Fibroblast of peridontal ligament (primary cell): ENCODE results near the gene FAM174B.

Source experiments
- DNase-seq: peaks from one replicate; pipeline ENCODE4 v3.0.0-alpha.2; 2010; ENCODE audit errors: extremely low read depth

FAM174B gene

DNA sequence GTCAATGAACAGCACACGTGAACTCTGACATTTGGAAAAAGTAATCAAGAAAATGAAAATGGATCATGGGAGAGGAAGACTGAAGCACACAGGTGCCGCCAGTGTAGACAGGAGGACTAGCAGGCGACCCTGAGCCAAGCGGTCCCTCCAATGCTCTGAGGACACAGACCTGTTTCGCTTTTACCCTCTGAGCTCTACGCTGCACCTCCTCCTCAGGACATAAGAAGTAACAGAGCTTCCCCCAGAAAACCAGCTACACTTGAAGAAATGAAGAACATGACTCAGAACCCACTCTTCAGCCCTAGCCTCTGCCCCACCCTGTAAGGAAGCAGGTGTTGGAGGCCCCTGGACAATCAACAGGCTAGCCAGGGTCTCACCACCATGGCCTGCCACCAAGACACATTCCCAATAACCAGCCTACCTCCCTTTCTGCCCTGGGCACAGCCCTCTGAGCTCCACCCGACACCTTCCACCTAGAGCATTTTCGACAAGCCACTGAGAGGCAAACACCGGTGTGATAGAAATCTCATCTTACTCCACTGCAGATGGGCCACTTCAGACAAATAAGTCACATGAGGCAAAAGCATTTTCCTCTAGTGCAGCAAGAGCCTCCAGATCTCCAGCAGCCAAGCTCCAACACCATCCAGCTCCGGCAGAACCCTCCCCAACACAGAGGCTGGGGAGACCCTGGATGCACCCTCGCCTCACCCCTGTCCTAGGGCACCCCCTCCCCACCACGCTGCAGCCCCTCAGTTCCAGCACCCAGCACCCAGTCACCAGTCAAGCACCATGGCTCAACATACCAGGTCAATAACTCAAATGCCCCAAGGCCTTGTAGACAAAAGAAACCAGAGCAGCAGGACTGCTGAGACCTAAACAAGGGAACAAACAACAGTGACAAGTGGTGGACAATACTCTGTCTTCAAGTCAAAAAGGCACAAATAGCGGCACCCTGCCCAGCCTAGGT, 11.4 kb downstream of the FAM174B start:
- DNase-seq, result no peak

DNA sequence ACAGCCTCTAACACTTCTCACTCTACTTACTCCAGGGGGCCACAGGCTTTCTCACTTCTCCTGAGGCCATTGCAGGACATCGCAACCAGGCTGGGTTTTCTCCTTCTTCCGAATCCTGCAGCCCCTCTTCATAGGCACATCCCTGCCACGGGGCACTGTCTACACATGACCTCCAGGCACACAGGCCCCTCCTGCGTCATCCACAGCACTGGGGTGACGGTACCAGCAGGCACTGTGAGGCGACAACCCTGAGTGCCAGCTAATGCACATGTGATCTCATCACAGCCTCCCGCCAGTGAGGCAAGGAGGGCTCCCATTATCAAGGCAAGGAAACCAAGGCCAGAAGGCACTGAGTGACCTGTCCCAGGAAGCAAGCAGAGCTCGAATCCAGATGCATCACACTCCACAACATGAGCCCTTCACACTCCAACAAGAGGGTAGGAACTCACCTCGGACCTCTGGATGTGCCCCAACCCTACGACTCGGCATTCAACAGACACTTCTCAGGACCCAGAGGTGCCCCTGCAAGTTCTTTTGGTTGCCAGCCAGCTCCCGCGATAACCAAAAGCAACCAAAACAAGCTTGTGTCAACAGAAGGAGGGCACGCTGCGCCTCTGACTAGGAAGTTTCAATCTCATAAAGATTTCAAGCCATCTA, 16.7 kb downstream of the FAM174B start:
- DNase-seq, result no peak

DNA sequence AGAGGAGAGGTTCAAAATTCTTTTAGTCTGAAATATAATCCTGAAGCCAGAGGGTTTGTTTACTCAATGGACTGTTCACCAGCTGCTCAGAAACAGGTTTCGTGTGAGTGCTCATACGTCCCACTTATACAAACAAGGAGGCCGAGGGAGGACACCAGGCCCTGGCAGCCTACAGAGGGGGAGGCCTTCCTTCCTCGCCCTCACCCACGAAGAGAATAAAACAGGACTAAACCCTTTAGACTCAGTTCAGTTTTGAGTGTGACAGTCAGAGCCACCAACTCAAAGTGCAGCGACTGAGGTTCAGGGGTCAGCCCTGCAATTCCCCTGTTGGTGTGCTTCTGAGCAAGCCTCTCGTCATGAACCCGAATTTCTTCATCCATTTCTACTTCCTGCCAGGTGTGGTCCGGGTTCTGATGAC, 17.3 kb downstream of the FAM174B start:
- DNase-seq, result peak; percentile 14

GRCh38 chr15:92637626-92638025, 17.9 kb downstream of the FAM174B start:
- no peak for DNase-seq

- DNase-seq, result no peak
These were observed 18.6 kb downstream of the FAM174B start for GRCh38 chr15:92636908-92637481.

DNA sequence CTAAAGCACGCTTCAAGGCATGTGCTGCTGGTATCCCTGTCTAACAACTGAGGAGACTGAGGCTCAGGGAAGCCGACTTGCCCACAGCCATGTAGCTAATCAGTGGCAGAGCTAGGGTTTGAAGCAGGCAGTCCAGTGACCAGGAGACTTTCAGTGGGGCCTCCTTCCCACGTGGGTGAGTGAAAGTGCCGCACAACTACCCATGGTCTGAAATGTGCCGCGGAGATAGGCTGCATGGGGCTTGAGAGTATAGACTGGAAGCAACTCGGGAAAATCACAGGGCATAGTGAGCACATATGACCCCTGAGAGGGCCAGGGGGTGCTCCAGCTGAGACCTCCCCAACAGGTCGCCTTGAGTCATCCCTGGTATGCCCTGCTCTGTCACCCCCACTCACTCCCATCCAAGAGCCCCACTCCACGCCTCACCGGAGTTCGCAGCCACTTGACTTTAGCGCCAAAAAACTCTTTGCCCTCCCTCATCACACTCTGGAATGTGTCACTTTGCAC, 19.1 kb downstream of the FAM174B start:
- DNase-seq, result no peak

DNA sequence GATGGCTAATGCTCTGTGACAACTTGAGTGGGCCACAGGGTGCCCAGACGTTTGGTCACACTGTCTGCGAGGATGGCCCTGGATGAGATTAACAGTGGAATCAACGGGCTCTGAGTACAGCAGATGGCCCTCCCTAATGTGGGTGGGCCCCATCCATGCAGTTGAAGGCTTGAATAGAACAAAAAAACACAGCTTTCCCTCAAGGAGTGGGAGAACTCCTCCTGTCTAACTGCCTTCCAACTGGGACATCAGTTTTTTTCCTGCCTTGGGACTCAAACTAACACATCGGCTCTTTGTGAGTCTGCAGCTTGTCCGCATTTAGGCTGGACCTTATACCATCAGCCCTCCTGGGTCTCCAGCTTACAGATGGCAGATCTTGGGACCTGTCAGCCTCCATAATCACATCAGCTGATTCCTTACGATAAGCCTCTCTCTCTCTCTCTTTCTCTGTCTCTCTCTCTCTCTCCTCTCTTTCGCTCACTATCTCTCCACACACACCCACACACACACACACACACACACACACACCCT, 20.8 kb downstream of the FAM174B start:
- no peak for DNase-seq

GRCh38 chr15:92634060-92634459, 21.5 kb downstream of the FAM174B start:
- DNase-seq, result no peak

DNA sequence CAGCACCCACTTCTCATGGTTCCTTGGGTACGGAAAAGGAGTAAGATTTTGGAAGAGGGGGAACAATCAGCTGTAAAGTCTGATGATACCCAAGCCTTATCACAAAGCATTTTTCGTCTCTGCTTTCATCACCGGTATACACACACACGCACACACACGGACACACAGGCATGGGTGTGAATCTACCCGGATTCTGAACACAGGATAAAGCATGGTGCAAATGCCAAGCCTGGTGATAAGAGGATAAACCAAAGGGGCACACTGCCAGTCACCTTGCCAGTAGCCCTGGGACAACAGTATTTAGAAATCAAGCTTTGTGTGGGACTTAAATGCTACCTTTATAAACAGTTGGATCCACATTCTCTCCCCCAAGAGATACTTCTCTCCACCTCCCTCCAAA, 22.2 kb downstream of the FAM174B start:
- no peak for DNase-seq

DNA sequence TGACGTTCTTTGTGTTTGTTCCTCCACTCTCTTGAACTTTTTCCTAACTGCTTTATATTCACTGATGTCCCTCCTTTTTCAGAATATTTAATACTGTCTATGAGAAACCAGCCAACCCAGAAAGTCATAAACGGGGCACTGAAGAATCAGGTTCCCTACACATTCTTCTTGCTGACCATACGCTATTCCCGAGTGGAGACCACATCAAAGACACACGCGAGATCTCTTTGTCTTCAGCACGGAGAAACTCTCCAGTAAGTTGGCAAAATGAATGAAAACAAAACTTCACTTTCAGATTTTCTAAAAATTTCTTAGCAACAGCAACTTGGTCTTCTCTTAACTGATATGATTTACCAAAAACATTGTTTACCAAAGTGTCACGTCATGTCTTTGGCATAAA, 22.6 kb downstream of the FAM174B start:
- DNase-seq, result no peak

- DNase-seq, result no peak
These were observed 23.9 kb downstream of the FAM174B start for GRCh38 chr15:92631721-92632120.

- no peak for DNase-seq
These were observed 25.5 kb downstream of the FAM174B start for GRCh38 chr15:92629975-92630626.

GRCh38 chr15:92629276-92629974, 26.1 kb downstream of the FAM174B start:
- no peak for DNase-seq

- DNase-seq, result no peak
These were observed 28.6 kb downstream of the FAM174B start for GRCh38 chr15:92627014-92627413.

- peak; percentile 44 for DNase-seq
These were observed 30.2 kb downstream of the FAM174B start for GRCh38 chr15:92625251-92625980.

- DNase-seq, result peak; percentile 33
These were observed 31.1 kb downstream of the FAM174B start for GRCh38 chr15:92624401-92624991.

- DNase-seq, result no peak
These were observed 32.1 kb downstream of the FAM174B start for GRCh38 chr15:92623435-92623834.

DNA sequence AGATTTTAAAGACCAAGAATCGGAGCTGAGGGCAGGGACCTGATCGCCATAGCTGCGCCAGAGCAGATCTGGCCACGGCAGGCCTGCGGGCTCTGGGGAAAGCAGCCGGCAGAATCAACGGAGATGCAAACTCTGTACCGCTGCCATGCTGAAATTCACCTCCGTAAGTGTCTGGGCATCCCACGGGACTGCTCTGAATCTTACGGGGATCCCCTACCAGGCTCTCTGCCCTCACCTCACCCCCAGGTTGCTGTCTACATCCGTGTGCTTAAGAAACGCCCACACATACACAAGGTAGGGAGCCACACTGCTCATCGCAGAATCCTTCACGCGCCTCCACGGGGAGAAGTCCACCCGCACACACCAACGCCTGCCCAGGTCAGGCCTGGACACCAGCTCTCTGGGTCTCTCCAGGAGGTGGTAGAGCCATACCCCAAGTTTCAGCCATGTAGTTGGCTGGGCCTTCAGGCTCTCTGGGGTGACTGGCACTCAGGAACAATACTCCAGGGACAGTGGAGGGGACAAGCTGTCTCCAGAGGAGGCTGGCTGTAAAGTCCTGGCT, 33.5 kb downstream of the FAM174B start:
- DNase-seq, result no peak

GRCh38 chr15:92620991-92621390, 34.6 kb downstream of the FAM174B start:
- DNase-seq, result no peak
